Fibroblast of skin of scalp (primary cell): ENCODE results near the gene PCCA.
"Not testable (repeated sequence)": the region's sequence is repeated elsewhere in the genome, so short reads cannot be mapped to it uniquely, and the experiment has no call there.

Experiments used
- DNase-seq: peaks from one replicate; pipeline ENCODE4 v3.0.0-alpha.2; 2013

The PCCA gene

DNA sequence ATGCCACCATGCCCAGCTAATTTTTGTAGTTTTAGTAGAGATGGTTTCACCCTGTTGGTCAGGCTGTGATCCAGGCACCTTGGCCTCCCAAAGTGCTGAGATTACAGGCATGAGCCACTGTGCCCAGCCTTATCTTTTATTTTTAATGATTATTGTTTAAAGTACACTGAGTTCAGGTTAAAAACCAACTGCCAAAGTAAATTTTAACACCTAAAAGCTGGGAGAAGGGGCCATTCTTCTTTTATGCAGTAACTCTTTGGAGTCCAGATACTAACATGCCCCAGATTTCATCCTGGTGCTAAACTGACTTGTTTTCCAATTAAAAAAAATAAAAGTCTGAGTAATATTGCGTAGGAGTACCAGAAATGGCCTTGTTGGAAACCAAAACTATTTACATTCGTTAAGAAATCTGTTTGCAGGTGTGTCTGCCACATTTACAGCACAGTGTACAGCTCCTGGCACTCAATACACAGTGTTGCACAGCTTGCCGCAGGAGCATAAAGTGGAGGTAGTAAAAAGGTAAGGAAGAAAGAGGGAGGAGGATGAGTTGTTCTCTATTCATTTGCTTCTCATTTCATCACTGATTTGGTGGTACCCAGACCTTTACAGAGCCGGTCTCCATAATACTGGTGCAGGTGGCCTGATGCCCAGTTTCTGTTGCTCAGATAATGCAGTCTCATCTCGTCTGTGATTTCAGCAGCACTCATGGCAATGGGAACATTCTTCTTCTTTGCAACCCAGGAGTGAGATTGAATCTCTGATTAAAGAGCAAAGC is 108.9 kb downstream of the PCCA start:
- DNase-seq = no peak

DNA sequence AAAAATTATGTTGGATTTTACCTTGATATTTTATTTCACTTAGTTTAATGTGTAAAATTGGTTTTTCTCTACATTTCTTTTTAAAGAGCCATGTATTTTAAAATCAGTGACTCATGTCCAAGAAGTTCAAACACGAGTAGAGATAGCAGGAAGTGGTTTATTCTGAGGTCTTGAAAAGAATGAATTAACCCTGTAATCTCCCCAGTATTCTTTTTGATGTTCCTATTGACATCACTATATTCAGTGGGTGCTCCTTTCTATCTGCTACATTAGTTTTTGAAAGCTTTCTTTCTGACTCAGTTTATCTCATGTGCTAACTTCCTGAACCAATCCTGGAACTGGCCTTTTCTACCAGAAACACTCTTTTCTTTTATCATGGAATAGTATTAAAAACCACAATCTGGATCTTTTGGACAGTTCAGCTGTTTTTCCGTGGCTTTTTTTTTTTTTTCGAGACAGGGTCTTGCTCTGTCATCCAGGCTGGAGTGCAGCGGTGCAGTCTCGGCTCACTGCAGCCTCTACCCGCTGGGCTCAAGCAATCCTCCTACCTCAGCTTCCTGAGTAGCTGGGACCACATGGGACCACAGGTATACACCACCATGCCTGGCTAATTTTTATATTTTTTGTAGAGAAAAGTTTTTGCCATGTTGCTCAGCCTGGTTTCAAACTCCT is 114.9 kb downstream of the PCCA start:
- peak; percentile 76 for DNase-seq

DNA sequence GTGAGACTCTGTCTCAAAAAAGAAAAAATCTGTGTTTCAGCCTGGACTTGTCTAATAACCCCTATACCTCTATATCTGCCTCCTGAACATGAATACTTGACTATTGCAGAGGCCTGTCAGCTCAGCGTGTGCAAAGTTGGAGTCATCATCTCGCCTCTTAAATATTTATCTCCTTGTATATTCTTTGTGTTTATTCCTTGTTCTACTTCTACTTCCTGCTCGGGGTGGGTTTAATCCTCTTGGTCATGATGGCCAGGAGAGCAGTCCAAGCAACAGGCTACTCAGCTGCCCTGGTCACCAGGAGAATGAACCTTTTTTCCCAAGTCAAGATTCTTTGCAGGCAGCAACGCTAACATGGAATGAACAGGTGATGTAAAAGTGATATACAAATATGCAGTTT is 119.1 kb downstream of the PCCA start:
- no peak for DNase-seq

DNA sequence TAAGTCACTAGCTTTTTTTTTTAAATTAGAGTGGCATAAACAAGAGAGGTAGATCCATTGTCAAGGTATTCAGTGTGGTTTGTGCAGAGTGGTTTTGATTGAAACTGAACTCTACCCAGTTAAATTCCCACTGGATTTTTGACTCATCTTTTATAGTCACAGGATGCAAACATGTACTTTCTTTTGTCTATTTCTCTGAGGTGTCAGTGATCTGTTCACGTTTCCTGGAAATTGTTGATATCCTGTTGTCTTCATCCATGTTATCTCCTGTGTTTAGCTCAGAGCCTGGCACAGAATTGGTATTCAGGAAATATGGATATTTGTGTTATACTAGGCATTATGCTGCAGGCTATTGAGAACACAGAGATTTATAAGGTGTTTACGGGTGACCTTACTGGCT is 119.7 kb downstream of the PCCA start:
- no peak for DNase-seq

DNA sequence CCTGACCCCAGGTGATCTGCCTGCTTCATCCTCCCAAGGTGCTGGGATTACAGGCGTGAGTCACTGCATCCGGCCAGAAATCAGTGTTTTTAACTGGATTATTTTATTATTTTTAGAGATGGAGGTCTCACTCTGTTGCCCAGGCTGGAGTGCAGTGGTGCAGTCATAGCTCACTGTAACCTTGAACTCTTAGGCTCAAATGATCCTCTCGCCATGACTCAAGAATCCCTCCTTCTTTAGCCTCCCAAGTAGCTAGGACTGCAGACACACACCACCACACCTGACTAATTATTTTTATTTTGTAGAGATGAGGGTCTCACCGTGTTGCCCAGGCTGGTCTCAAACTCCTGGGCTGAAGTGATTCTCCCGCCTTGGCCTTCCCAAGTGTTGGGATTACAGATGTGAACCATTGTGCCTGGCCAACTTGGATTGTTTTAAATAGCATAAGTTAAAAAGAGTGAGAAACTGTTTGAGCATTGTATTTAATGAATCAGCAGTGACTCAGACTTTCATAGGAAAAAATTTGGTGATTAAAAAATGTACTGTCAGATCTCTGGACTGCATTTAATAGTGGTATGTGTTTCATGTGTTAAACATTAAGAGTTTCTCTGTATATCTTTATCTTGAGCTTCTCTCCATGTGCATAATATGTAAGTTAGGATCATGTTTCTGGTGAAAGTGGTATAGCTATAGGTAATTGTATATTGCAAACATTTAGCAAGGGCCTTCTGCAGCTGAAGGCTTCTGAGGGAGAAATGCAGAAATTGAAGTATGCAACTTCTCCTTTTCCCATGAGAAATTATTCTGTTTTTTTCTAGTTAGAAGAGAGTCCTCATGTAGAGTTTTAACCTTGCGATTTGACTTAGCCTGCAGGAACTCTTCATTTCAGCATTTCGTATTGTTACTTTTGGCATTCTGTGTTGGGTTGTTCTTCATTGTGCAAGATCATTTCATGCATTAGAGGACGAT is 121.2 kb downstream of the PCCA start:
- peak; percentile 82 for DNase-seq

DNA sequence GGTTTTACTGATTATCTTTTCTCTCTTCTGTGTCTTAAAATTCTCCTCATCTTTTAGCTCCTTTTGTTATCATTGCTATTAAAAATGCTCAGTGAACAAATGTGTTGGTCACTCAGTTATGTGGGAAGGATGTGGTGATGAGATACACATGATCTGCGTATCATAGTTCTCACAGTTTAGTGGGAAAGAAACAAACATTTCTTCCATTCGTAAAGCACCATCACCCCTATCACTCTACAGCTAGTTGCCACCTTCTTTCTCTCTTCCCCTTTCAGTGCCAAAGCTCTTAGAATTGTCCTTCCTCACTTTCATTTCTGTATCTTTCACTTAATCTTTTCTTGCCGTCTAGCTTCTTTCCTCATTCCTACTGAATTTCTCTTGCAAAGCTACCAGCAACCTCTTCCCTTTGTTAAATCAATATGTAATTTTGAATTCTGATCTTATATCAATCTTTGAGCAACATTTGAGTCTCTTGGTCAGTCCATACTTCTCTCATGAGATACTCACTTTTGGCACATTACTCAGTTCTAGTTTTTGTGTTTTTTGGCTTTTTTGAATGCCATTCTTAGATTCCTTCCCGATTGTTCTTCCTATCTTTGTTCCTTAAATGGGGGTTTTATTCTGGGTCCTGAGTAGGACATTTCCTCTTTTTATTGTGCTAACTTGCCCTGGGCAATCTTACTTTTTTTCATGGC is 122.3 kb downstream of the PCCA start:
- peak; percentile 51 for DNase-seq

DNA sequence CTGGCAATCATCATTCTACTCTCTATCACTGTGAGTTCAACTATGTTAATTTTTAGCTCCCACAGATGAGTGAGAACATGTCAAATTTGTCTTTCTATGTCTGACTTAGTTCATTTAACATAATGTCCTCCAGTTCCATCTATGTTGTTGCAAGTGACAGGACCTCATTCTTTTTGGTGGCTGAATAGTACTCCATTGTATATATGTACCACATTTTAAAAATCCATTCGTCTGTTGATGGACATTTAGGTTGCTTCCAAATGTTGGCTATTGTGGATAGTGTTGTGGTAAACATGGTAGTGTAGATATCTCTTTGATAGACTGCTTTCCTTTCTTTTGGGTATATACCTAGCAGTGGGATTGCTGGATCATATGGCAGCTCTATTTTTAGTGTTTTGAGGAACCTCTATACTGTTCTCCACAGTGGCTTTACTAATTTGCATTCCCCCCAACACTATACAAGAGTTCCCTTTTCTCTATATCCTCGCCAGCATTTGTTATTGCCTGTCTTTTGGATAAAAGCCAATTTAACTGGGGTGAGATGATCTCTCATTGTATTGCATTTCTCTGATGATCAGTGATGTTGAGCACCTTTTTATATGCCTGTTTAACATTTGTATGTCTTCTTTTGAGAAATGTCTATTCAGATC is 124.1 kb downstream of the PCCA start:
- no peak for DNase-seq

DNA sequence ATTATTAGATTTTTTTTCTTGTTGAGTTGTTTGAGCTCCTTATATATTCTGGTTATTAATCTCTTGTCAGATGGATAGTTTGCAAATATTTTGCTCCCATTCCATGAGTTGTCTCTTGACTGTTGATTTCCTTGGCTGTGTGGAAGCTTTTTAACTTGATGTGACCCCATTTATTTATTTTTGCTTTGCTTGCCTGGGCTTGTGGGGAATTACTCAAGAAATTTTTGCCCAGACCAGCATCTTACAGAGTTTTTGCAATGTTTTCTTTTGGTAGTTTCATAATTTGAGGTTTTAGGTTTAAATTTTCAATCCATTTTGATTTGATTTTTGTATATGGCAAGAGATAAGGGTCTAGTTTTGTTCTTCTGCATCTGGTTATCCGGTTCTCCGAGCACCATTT is 124.7 kb downstream of the PCCA start:
- DNase-seq = peak; percentile 40

DNA sequence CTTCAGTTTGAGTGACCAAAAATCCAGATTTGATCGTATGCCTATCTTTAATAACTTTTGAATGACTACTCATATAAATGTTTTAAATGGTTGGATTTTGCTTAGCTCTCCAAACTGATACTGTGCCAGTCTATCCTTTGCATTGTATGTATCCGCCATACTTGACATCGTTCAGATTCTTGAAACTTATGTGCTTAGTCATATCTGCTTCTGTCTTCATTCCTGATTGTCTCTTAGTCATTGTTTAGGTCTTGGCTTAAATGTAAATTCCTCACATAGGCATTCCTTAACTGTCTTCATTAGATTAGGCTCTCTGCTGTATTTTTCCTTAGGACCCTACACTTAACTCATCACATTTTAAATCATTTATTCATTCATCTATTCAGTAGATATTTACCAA is 126.0 kb downstream of the PCCA start:
- peak; percentile 95 for DNase-seq

DNA sequence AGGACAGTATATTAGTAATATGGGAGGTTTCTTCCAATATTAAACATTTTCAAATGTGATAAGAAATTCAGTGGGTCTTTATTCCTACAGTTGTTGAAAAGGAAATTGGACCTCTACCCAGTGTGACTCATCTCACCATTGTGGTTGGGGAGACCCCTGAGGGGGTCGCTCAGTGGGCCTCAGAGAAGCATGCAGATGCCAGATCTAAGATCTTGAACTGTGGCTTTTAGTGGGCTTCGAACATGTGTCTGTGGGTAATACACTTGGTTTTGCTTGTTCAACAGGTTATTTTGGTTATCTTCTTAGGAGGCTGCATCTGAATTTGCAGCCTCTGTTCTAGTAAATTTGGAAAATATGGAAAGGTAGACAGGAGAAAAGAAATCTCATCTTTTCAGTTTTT is 132.3 kb downstream of the PCCA start:
- DNase-seq = no peak

DNA sequence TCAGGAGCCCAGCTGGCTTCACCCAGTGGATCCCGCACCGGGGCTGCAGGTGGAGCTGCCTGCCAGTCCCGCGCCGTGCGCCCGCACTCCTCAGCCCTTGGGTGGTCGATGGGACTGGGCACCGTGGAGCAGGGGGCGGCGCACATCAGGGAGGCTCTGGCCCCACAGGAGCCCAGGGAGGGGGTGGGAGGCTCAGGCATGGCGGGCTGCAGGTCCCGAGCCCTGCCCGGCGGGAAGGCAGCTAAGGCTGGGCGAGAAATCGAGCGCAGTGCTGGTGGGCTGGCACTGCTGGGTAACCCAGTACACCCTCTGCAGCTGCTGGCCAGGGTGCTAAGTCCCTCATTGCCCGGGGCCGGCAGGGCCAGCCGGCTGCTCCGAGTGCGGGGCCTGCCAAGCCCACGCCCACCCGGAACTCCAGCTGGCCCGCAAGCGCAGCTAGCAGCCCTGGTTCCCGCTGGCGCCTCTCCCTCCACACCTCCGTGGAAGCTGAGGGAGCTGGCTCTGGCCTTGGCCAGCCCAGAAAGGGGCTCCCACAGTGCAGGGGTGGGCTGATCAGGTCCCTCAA is 135.2 kb downstream of the PCCA start:
- not testable (repeated sequence) for DNase-seq

DNA sequence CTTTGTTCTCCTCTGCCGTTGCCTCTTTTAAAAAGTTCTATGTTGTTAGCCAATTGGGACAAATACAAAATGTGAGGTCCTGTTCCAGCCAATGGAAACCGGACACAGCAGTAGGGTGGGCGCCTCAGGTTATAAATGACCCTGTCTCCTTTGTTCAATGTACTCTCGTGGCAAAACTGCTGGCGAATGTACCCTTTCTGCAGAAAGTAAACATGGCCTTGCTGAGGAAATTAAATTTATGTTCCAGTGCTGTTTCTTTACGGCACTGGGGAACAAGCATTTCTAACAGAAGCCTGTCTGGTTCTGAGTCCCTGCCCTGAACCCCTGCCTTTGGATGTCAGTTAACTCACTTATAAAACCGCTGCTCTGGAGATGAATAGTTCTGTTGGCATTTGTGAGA is 140.7 kb downstream of the PCCA start:
- no peak for DNase-seq

DNA sequence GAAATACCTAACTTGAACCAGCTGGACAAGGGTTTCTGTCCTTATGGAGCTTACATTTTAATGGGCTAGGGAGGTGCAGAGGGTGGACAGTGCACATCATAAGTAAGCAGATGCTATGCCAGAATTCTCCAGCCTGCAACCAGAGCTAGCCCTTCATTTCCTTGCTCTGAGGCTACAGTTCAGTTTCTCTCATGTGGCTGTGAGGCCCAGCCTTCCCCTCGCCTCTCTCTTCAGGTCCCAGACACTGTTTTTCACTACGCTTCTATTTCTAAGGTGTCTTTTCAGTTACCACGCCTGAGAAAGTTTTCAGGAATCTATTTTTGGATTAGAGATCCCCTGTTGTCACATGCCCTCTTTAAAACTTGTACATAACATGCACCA is 141.9 kb downstream of the PCCA start:
- no peak for DNase-seq

DNA sequence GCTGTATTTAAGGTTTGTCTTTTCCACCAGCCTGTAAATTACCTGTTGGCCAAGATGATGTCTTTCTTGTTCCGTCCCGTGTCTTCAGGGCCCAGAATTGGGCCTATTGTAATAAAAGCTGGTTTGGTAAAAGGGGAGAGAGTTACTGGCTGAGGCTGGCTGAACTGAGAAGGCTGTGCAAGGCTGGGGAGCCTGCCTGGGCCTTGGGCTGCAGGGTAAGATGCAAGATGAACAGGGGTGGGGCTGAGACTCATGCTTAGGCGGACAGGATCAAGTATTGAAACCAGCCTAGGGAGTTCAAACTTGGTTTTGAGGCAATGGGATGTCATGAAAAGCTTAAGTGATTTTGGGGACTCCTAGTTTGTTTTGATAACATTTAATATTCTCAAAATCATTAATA is 142.3 kb downstream of the PCCA start:
- no peak for DNase-seq

DNA sequence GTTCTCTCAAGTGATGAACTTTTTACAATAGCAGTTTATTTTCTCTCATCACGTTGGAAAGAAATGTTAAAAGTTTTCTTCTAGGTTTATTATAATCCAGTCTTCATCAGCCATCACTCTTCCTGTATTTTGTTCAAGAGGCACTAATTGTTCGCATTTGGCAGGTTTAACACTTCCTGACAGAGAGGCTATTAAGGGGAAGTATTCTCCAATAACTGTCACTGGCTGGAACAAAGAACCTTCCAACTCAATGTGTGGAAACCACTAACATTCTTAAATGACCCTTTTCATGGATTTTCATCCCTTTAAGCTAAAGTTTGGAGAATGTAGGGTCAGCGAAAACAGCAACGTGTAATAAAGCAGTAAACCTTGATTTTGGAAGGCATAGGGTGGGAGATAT is 145.1 kb downstream of the PCCA start:
- DNase-seq = no peak

DNA sequence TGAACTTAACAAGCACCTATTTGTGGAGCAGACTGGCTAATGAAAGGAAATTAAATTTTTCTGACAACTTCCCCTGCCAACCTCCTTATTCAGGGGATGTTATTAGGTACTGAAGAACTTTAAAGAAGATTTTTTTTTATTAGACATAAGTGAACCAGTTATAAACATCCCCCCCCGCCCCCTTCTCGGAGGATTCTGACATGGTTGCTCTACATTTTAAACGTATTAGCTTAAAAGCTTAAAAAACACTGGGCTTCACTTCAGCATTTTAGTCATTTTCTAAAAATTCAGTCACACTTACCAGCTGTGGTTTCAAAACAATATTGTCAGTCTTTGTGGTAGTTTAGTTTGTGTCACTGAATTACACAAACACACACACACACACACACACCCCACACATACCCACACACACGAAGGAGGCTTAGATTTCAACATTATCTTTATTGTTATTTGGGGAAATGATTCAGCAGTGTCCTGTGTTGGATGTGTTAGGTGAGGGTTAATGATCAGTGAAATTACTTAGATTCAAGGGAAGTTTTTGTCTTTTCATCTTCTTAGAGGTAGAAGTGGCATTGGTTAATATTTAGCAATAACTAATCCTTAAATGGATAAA is 145.7 kb downstream of the PCCA start:
- peak; percentile 33 for DNase-seq

DNA sequence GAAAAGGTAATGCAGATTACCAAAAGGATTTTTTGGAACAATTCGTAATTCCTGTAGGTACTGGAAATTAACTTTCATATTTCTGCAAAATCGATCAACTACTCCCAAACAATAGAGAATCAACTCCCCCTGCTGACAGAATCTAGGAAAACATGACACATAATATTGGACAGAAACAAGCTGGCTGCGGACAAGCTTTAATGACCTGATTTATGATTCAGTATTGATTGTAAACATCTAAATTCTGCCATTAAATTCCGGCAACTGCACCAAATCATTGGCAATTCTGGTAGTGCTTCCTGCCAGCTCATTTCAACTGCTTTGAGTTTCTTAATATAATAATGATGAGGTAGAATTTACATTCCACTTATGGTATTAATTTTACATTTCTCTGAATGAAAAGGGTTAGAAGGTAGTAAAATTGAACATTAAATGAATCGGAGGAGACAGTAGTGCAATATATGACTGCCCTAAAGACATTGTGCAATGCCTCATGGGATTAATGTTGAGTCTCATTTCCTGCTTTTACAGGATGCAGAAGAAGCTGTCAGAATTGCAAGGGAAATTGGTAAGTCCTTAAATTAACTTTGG is 146.5 kb downstream of the PCCA start:
- peak; percentile 66 for DNase-seq

DNA sequence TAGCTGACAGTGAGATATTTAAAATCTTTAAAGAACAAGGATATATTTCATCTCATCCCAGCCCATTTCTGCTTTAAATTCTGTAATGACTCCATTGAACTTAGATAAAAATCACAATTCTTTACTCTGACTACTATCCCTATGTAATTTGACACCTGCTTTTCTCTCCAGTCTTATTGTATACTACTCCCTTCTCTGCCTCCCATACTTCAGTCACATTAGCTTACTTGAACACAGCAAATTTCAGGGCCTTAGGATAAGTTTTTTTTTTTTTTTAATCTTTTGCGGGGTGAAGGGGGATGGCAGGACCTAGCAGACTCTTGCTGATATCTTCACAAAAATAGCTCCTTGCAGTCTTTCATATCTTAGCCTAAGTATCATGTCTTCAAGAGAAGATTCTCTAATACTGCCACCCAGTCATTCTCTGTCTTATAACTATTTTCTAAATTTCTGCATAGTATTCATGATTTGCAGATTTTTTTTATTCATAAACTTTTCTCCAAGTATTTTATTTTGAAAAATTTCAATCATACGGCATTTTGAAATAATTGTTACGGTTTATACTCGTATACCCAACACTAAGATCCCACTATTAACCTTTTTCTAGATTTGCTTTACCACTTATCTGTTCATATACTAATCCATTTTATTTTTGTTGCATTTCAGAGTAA is 151.4 kb downstream of the PCCA start:
- no peak for DNase-seq

DNA sequence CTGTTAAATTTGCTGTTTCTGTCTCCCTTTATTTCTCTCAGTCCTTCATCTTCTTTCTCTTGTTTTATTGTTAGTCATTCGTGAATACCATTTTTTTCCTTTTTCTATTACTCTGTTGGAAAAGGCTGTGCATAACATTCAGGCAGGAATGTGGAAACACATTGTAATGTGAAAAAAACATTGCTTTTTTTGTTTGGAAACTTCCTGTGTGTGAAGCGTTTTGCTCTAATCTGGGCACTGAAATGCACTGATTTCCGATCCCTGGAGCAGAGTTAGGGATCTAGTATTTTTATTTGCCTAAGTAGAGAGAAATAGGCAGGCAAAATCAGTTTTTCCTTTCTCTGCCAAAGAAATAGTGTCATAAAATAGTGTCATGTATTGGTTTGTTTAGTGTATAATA is 155.5 kb downstream of the PCCA start:
- DNase-seq = no peak

DNA sequence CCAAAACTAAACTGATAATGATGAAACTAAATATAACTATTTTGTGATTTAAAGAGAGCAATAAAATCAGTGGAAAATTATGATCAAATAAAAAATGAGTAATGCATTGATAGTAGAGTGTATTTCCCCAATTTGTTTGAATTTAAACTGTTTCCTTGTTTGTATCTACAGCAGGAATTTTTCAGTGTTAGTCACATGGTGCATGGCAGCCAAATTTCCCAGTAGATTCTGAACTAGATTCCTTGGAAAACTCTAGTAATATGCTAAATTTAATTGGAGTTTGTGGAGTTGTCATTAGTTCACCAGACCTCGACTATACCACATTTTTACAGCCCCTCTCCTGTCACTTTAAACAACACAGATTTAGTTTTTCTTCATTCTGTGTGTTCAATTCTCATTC is 156.2 kb downstream of the PCCA start:
- DNase-seq = no peak
